Neural crest cell (in vitro differentiated cells): ENCODE measurements around the gene SCAMP5. TPM values are rescaled to one million over a fixed set of nuclear protein-coding genes. Genes with fewer than 3 reads are reported as not detected.

Source experiments
- DNase-seq: peaks from one replicate; pipeline ENCODE4 v3.0.0; 2021; ENCODE audit warnings: low read depth, mixed read lengths, low spot score
- H3K27ac Mint-ChIP-seq: one replicate; pipeline ENCODE4 v1.8.0; 2021; ENCODE audit warnings: mild to moderate bottlenecking, mixed read lengths; ENCODE audit not compliant: unreplicated experiment
- H3K27me3 Mint-ChIP-seq: 2 replicates; pipeline ENCODE4 v1.8.0; 2021; ENCODE audit warnings: low read depth, mild to moderate bottlenecking, mixed read lengths
- H3K36me3 Mint-ChIP-seq: 2 replicates; pipeline ENCODE4 v1.8.0; 2021; ENCODE audit warnings: low read depth, mild to moderate bottlenecking, mixed read lengths
- H3K4me1 Mint-ChIP-seq: 2 replicates; pipeline ENCODE4 v1.8.0; 2021; ENCODE audit warnings: mixed read lengths
- H3K4me3 Mint-ChIP-seq: one replicate; pipeline ENCODE4 v1.8.0; 2021; ENCODE audit warnings: mild to moderate bottlenecking, mixed read lengths
- H3K9me3 Mint-ChIP-seq: 2 replicates; pipeline ENCODE4 v1.8.0; 2021; ENCODE audit warnings: mixed read lengths
- CTCF ChIP-seq: fragments of 200-600 bp; sonication (generic); conservative IDR thresholded peaks from 2 replicates; pipeline ENCODE4 v1.5.0; 2021; ENCODE audit warnings: antibody characterized with exemption, mild to moderate bottlenecking
- total RNA-seq: library from RNA; stranded (reverse); gene quantifications from 2 replicates; pipeline ENCODE4 v1.2.1, GENCODE V29; 2021

The SCAMP5 gene
- total RNA-seq, 1 donor from 2014 or later = 39.4 TPM

GRCh38 chr15:75058127-75058905 is 63.0 kb downstream of the SCAMP5 start:
- no peaks in the 10 kb centered on the region for H3K9me3 Mint-ChIP-seq
- DNase-seq = no peak
- no peak for TF ChIP-seq CTCF
- peaks cover 12% of the 10 kb centered on the region for H3K4me1 Mint-ChIP-seq
- H3K4me3 Mint-ChIP-seq = no peak overlapping the region
- no peaks in the 10 kb centered on the region for H3K27me3 Mint-ChIP-seq
- no peak overlapping the region for H3K27ac Mint-ChIP-seq
- H3K36me3 Mint-ChIP-seq = no peaks in the 10 kb centered on the region

GRCh38 chr15:75059607-75060006 is 64.2 kb downstream of the SCAMP5 start:
- no peak for TF ChIP-seq CTCF
- Mint-ChIP-seq H3K4me1 (peaks cover 6% of the 10 kb centered on the region), H3K9me3 (no peaks in the 10 kb centered on the region), H3K36me3 (no peaks in the 10 kb centered on the region), H3K27ac (no peak overlapping the region), H3K27me3 (no peaks in the 10 kb centered on the region), H3K4me3 (no peak overlapping the region)
- no peak for DNase-seq

GRCh38 chr15:75061272-75061671 is 65.9 kb downstream of the SCAMP5 start:
- Mint-ChIP-seq H3K4me3 (no peak overlapping the region), H3K36me3 (peaks cover 2% of the 10 kb centered on the region)

GRCh38 chr15:75062706-75063105 is 67.3 kb downstream of the SCAMP5 start:
- no peaks in the 10 kb centered on the region for H3K27me3 Mint-ChIP-seq
- peaks cover 10% of the 10 kb centered on the region for H3K36me3 Mint-ChIP-seq
- H3K4me3 Mint-ChIP-seq = no peak overlapping the region
- H3K4me1 Mint-ChIP-seq = peaks cover 5% of the 10 kb centered on the region
- TF ChIP-seq CTCF = no peak
- H3K27ac Mint-ChIP-seq = no peak overlapping the region
- no peak for DNase-seq
- peaks cover 10% of the 10 kb centered on the region for H3K9me3 Mint-ChIP-seq

More at GRCh38 chr15:75061272-75061671, 65.9 kb downstream of the SCAMP5 start:
- Mint-ChIP-seq H3K4me1 (peaks cover 5% of the 10 kb centered on the region), H3K27me3 (no peaks in the 10 kb centered on the region), H3K9me3 (peaks cover 5% of the 10 kb centered on the region), H3K27ac (no peak overlapping the region)
- no peak for DNase-seq
- TF ChIP-seq CTCF = no peak

- no peak for DNase-seq
- Mint-ChIP-seq H3K27ac (no peak overlapping the region), H3K36me3 (peaks cover 10% of the 10 kb centered on the region), H3K4me1 (peaks cover 5% of the 10 kb centered on the region), H3K9me3 (peaks cover 10% of the 10 kb centered on the region), H3K27me3 (no peaks in the 10 kb centered on the region), H3K4me3 (no peak overlapping the region)
- no peak for TF ChIP-seq CTCF
Observed at GRCh38 chr15:75063338-75063737, 68.0 kb downstream of the SCAMP5 start.
